ENCODE data around the gene VSNL1.
"Not testable (repeated sequence)": the region's sequence is repeated elsewhere in the genome, so short reads cannot be mapped to it uniquely, and the experiment has no call there.

The VSNL1 gene

GRCh38 chr2:17547237-17547636, 6.7 kb downstream of the VSNL1 start:
- TF ChIP-seq CTCF (IDR thresholded peaks at IDR 0.05; ENCODE audit: control insufficient read depth, extremely low read depth, insufficient read depth), result no peak
- DNase-seq (ENCODE audit: low read depth), result peak; percentile 42
- no peak overlapping the region for H3K4me3 ChIP-seq (ENCODE audit: low read depth, low read length)

GRCh38 chr2:17547737-17548136, 7.2 kb downstream of the VSNL1 start:
- no peak for DNase-seq (ENCODE audit: low read depth)
- H3K4me3 ChIP-seq (ENCODE audit: low read depth, low read length), result no peak overlapping the region
- TF ChIP-seq CTCF (IDR thresholded peaks at IDR 0.05; ENCODE audit: control insufficient read depth, extremely low read depth, insufficient read depth), result no peak

- no peak overlapping the region for H3K4me3 ChIP-seq (ENCODE audit: low read depth, low read length)
- no peak for TF ChIP-seq CTCF (IDR thresholded peaks at IDR 0.05; ENCODE audit: control insufficient read depth, extremely low read depth, insufficient read depth)
- DNase-seq (ENCODE audit: low read depth), result no peak
Measured at GRCh38 chr2:17550907-17551306, 10.4 kb downstream of the VSNL1 start.

GRCh38 chr2:17555150-17555549, 14.7 kb downstream of the VSNL1 start:
- no peak overlapping the region for H3K4me3 ChIP-seq (ENCODE audit: low read depth, low read length)
- TF ChIP-seq CTCF (IDR thresholded peaks at IDR 0.05; ENCODE audit: control insufficient read depth, extremely low read depth, insufficient read depth), result no peak
- DNase-seq (ENCODE audit: low read depth), result no peak

- no peak overlapping the region for H3K4me3 ChIP-seq (ENCODE audit: low read depth, low read length)
- no peak for TF ChIP-seq CTCF (IDR thresholded peaks at IDR 0.05; ENCODE audit: control insufficient read depth, extremely low read depth, insufficient read depth)
- peak; percentile 74 for DNase-seq (ENCODE audit: low read depth)
Measured at GRCh38 chr2:17557596-17557995, 17.1 kb downstream of the VSNL1 start.

- TF ChIP-seq CTCF (IDR thresholded peaks at IDR 0.05; ENCODE audit: control insufficient read depth, extremely low read depth, insufficient read depth), result no peak
- H3K4me3 ChIP-seq (ENCODE audit: low read depth, low read length), result no peak overlapping the region
- DNase-seq (ENCODE audit: low read depth), result no peak
Measured at GRCh38 chr2:17558053-17558452, 17.6 kb downstream of the VSNL1 start.

GRCh38 chr2:17558878-17559277, 18.4 kb downstream of the VSNL1 start:
- TF ChIP-seq CTCF (IDR thresholded peaks at IDR 0.05; ENCODE audit: control insufficient read depth, extremely low read depth, insufficient read depth), result no peak
- no peak overlapping the region for H3K4me3 ChIP-seq (ENCODE audit: low read depth, low read length)
- DNase-seq (ENCODE audit: low read depth), result no peak

GRCh38 chr2:17565726-17566125, 25.2 kb downstream of the VSNL1 start:
- not testable (repeated sequence) for DNase-seq (ENCODE audit: low read depth)

More at GRCh38 chr2:17565726-17566125, 25.2 kb downstream of the VSNL1 start:
- not testable (repeated sequence) for H3K4me3 ChIP-seq (ENCODE audit: low read depth, low read length)

Measured in LNCaP clone FGC (cell line).